Naive thymus-derived CD8-positive, alpha-beta T cell (primary cell): ENCODE measurements around the gene PKD2. TPM values are rescaled to one million over a fixed set of nuclear protein-coding genes. Genes with fewer than 3 reads are reported as not detected.
"Not testable (repeated sequence)": the region's sequence is repeated elsewhere in the genome, so short reads cannot be mapped to it uniquely, and the experiment has no call there.

Experiments
- ATAC-seq, 2 donors: fragments of 150-1000 bp; cut with Tn5 transposase in 1 of 2; sonication (Bioruptor Pico), chemical (Tn5 transposase) in 1 of 2; 1 replicate in 1 of 2; 2 replicates in 1 of 2; pipeline ENCODE4 v1.10.0; 2021; ENCODE audit warnings: mild to moderate bottlenecking in 2 of 2, moderate library complexity in 2 of 2
- POLR2A ChIA-PET: fragments of 350-600 bp; sonication (Branson Sonifier 250); formaldehyde crosslinking; loops from one replicate; lab custom pipeline; 2021; ENCODE audit warnings: antibody characterized with exemption; lab: Charles Lee
- DNase-seq, 10 donors: peaks; one replicate each; pipeline versions ENCODE4 v3.0.0 to v3.0.0-alpha.2; 2020 to 2022
- H3K27ac Mint-ChIP-seq, 10 donors: one replicate each; pipeline ENCODE4 v1.8.0; 2020 to 2022; ENCODE audit warnings: mild to moderate bottlenecking in 10 of 10, mixed read lengths in 10 of 10, moderate library complexity in 4 of 10, inconsistent platforms in 1 of 10
- H3K27me3 Mint-ChIP-seq, 5 donors: one replicate each; pipeline ENCODE4 v1.8.0; 2021 to 2022; ENCODE audit warnings: mixed read lengths in 5 of 5
- H3K36me3 Mint-ChIP-seq, 3 donors: one replicate each; pipeline ENCODE4 v1.8.0; 2020 to 2022; ENCODE audit warnings: mixed read lengths in 3 of 3, mild to moderate bottlenecking in 2 of 3, inconsistent platforms in 1 of 3
- H3K4me1 Mint-ChIP-seq, 4 donors: one replicate each; pipeline ENCODE4 v1.8.0; 2021 to 2022; ENCODE audit warnings: mixed read lengths in 4 of 4
- H3K4me3 Mint-ChIP-seq, 10 donors: one replicate each; pipeline ENCODE4 v1.8.0; 2020 to 2022; ENCODE audit warnings: mild to moderate bottlenecking in 10 of 10, mixed read lengths in 10 of 10, moderate library complexity in 6 of 10, inconsistent platforms in 1 of 10
- H3K9me3 Mint-ChIP-seq, 9 donors: one replicate each; pipeline ENCODE4 v1.8.0; 2020 to 2022; ENCODE audit warnings: mixed read lengths in 9 of 9, mild to moderate bottlenecking in 3 of 9, inconsistent platforms in 1 of 9, moderate library complexity in 1 of 9
- polyA plus RNA-seq, 3 donors: library from polyadenylated mRNA; unstranded; fragments of 300-500 nt; fragmentation: Illumina TruSeq; gene quantifications; one replicate each; pipeline ENCODE4 v1.2.3, GENCODE V29; 2021
- total RNA-seq, 8 experiments: library from RNA in 2 of 8; stranded (reverse) in 2 of 8; gene quantifications; one replicate each; pipeline ENCODE4 v1.2.3 and lab custom pipeline; 2021 to 2026

Gene PKD2
- total and polyA plus RNA-seq, 5 experiments from 2014 or later: 1.4 to 9.6 (median 5.8) TPM

DNA sequence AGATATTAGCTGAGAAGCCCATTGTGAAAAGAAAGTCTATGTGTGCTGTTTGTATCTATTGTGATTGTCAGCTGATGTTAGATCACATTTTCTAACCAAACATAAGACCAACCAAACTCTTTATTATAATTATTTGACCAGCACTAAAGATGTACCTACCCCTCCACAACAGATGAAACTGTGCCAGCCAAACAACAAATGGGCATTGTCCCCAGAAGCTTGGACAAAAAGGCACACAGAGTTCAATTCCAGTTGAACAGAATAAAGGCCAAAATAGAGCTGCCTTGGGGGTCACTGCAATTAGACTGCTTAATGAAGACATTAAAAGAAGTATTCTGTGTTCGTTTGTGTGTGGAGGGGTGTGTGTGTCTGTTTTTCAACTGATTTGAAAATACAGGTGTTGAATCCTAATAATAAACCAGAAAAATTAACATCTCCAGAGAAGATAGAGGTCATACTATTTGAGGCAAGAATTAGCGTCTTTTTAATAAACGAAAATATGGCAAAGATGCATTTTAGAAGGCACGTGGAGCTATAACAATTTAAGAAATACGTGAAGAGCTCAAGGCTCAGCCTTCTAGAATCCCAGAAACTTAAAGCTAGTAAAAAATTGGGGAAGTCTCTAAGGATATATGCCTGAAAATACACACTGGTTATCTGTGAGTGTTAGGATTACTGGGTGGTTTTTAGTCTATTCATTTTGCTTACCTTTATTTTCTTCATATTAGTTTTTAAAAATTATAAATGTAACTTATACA is 29.7 kb upstream of the PKD2 start:
- H3K27ac Mint-ChIP-seq: no peak overlapping the region
- no peak overlapping the region for H3K4me3 Mint-ChIP-seq
- POLR2A ChIA-PET: no interaction called here
- peaks cover 3 to 12% (median 8%) of the 10 kb centered on the region in 4 donors for H3K4me1 Mint-ChIP-seq
- H3K36me3 Mint-ChIP-seq: no peaks in the 10 kb centered on the region
- no peak for ATAC-seq
- no peaks in the 10 kb centered on the region for H3K9me3 Mint-ChIP-seq
- H3K27me3 Mint-ChIP-seq: peaks cover 16 to 42% (median 22%) of the 10 kb centered on the region in 5 donors
- no peak for DNase-seq

DNA sequence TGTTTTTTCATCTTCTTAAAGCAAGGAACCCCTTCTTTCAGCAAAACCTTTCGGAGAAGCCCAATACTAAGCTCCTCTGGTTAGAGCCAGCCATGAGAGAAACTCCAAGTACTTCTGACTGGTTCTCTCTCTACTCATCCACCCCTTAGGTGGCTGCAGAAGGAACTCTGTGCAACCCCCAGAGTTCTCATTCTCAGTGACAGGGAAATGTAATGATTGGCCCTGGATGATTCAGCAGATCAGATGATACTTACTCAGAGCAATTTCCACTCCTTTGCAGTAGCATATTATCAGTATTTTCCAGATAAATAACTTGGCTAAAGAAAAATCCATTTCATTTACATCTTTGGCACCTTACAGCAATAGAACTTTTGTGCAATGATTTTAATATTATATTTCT is 28.8 kb upstream of the PKD2 start:
- Mint-ChIP-seq H3K27me3 (peaks cover 14 to 38% (median 17%) of the 10 kb centered on the region in 5 donors), H3K9me3 (no peaks in the 10 kb centered on the region), H3K4me1 (peaks cover 3 to 9% (median 6%) of the 10 kb centered on the region in 4 donors), H3K27ac (no peak overlapping the region), H3K36me3 (no peaks in the 10 kb centered on the region), H3K4me3 (no peak overlapping the region)
- ATAC-seq: no peak
- POLR2A ChIA-PET: no interaction called here
- DNase-seq: no peak

DNA sequence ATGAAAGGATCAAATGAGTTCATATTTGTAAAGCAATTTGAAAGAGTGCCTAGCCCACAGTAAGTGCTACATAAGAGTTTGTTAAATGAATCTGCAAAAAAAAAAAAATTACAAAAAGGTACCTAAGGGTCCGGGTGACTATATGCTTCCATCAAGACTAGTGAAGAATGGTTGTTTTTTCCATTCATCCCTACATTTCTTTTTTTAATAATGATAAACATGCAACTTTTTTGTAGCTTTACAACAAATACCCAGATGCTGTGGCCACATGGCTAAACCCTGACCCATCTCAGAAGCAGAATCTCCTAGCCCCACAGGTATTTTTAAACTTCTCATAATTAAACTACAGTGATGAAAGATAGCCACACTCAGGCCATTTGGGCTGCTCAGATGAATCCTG is 27.6 kb upstream of the PKD2 start:
- Mint-ChIP-seq H3K4me3 (no peak overlapping the region), H3K4me1 (peaks cover 3 to 9% (median 5%) of the 10 kb centered on the region in 4 donors)

DNA sequence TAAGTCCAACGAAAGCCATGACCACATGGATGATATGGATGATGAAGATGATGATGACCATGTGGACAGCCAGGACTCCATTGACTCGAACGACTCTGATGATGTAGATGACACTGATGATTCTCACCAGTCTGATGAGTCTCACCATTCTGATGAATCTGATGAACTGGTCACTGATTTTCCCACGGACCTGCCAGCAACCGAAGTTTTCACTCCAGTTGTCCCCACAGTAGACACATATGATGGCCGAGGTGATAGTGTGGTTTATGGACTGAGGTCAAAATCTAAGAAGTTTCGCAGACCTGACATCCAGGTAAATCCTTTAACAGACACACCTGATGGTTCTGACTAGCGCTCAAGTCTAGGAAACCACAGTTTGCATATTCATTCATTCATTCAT is 25.9 kb upstream of the PKD2 start:
- no peak for ATAC-seq
- Mint-ChIP-seq H3K27ac (no peak overlapping the region), H3K9me3 (no peaks in the 10 kb centered on the region), H3K4me1 (no peaks in the 10 kb centered on the region), H3K27me3 (peaks cover 10 to 36% (median 17%) of the 10 kb centered on the region in 5 donors), H3K4me3 (no peak overlapping the region), H3K36me3 (no peaks in the 10 kb centered on the region)
- POLR2A ChIA-PET: no interaction called here
- no peak for DNase-seq

More for the DNA sequence above, 27.6 kb upstream of the PKD2 start:
- ATAC-seq: no peak
- Mint-ChIP-seq H3K36me3 (no peaks in the 10 kb centered on the region), H3K27me3 (peaks cover 12 to 36% (median 17%) of the 10 kb centered on the region in 5 donors), H3K9me3 (no peaks in the 10 kb centered on the region), H3K27ac (no peak overlapping the region)
- POLR2A ChIA-PET: no interaction called here
- no peak for DNase-seq

DNA sequence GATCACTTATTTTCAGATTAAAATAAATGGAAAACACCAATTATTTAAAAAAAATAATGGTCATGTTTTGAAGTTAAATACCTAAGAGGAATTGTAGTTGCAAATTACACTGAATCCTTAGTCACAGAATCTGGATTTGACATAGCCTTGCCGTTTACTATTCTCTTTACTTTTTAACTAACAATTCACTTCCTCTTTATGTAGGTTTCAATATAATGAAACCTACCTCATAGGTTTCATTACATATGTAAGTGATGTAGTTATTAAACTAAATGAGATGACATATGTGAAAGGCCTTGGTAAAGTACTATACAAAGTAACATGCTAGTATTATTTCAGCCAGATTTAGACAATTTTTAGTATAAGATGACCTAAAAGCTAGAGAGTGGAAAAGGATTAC is 25.4 kb upstream of the PKD2 start:
- no peaks in the 10 kb centered on the region for H3K4me1 Mint-ChIP-seq
- H3K9me3 Mint-ChIP-seq: no peaks in the 10 kb centered on the region
- POLR2A ChIA-PET: no interaction called here
- peaks cover 7 to 34% (median 17%) of the 10 kb centered on the region in 5 donors for H3K27me3 Mint-ChIP-seq
- H3K36me3 Mint-ChIP-seq: no peaks in the 10 kb centered on the region
- no peak overlapping the region for H3K27ac Mint-ChIP-seq
- ATAC-seq (no peak), DNase-seq (no peak)
- H3K4me3 Mint-ChIP-seq: no peak overlapping the region

DNA sequence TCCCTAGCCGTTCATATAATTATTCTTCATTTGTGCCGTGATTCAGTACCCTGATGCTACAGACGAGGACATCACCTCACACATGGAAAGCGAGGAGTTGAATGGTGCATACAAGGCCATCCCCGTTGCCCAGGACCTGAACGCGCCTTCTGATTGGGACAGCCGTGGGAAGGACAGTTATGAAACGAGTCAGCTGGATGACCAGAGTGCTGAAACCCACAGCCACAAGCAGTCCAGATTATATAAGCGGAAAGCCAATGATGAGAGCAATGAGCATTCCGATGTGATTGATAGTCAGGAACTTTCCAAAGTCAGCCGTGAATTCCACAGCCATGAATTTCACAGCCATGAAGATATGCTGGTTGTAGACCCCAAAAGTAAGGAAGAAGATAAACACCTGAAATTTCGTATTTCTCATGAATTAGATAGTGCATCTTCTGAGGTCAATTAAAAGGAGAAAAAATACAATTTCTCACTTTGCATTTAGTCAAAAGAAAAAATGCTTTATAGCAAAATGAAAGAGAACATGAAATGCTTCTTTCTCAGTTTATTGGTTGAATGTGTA is 24.9 kb upstream of the PKD2 start:
- H3K4me1 Mint-ChIP-seq: no peaks in the 10 kb centered on the region
- H3K9me3 Mint-ChIP-seq: no peaks in the 10 kb centered on the region
- DNase-seq (no peak), ATAC-seq (no peak)
- no peak overlapping the region for H3K27ac Mint-ChIP-seq
- peaks cover 8 to 33% (median 19%) of the 10 kb centered on the region in 5 donors for H3K27me3 Mint-ChIP-seq
- H3K4me3 Mint-ChIP-seq: no peak overlapping the region
- POLR2A ChIA-PET: no interaction called here
- no peaks in the 10 kb centered on the region for H3K36me3 Mint-ChIP-seq

DNA sequence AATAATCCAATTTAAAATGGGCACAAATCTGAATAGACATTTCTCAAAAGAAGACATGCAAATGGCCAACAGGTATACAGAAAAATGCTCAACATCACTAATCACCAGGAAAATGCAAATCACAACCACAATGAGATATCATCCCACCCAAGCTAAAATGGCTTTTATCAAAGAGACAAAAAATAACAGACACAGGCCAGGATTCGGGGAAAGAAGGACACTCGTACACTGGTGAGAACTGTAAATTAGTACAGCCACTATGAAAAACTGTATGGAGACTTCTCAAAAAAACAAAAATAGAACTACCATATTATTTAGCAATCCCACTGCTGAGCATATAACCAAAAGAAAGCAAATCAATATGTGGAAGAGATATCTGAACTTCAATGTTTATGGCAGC is 23.4 kb upstream of the PKD2 start:
- DNase-seq (no peak), ATAC-seq (no peak)
- H3K9me3 Mint-ChIP-seq: no peaks in the 10 kb centered on the region
- POLR2A ChIA-PET: no interaction called here
- H3K27ac Mint-ChIP-seq: no peak overlapping the region
- H3K4me1 Mint-ChIP-seq: no peaks in the 10 kb centered on the region
- H3K4me3 Mint-ChIP-seq: no peak overlapping the region
- H3K27me3 Mint-ChIP-seq: peaks cover 4 to 25% (median 19%) of the 10 kb centered on the region in 5 donors
- no peaks in the 10 kb centered on the region for H3K36me3 Mint-ChIP-seq

DNA sequence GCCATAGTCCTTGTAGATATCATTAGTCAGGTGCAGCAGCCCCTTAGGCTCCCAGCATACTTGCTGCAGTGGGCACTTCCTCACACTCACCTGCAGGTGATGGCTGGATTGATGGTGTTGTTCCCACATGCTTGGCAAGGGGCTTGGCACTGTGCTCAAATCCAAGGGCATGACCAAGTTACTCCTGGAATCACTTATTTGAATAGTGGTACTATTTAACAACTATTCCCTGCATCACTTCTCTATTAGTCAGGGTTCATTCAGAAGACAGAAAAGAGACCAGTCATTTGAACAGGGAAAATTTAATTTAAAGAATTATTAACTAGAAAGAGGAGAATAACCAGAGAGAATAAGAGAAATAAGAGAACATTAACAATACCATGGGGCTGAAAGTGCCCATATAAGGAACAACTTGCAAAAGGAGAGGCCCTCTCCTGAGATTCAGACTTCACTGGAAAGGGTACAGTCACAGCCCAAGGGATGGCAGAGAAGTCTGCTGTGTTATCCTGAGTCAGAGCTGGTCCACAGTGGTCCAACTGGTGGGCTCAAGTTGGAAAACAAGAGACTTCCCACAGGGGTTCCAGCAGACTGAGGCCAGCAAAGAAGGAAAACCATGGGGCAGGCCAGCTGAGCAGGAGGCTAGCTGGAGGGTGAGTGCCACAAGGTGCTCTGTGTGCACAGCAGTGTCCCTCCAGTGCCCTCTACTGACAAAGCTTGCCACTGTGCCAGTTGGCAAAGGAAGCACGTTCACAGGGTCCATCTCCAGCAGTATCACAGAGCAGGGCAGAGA is 22.1 kb upstream of the PKD2 start:
- Mint-ChIP-seq H3K9me3 (no peaks in the 10 kb centered on the region), H3K27ac (peak overlapping the region in 1 of 10 donors; percentile 19), H3K27me3 (peaks cover 4 to 19% (median 16%) of the 10 kb centered on the region in 5 donors), H3K4me1 (no peaks in the 10 kb centered on the region), H3K36me3 (no peaks in the 10 kb centered on the region), H3K4me3 (no peak overlapping the region)
- POLR2A ChIA-PET: no interaction called here
- ATAC-seq: peak; percentile 58 to 61
- peak in 1 of 10 donors; percentile 9 for DNase-seq

DNA sequence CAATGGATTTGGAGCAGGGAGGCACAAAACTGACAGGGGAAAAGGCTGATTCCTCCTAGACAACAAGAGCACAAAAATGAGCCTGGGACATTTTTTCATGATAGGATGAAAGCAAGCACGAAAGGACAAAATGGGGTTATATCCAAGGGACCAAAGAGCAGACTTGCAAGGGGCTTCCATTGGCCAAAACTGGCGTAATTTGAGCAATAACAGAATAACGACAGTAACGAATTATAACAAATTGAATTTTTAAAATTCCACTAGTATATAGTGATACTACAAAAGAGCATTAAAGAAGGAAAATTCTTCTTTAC is 21.6 kb upstream of the PKD2 start:
- POLR2A ChIA-PET: no interaction called here
- Mint-ChIP-seq H3K36me3 (no peaks in the 10 kb centered on the region), H3K27me3 (peaks cover 4 to 19% (median 16%) of the 10 kb centered on the region in 5 donors), H3K27ac (no peak overlapping the region), H3K9me3 (no peaks in the 10 kb centered on the region), H3K4me3 (no peak overlapping the region), H3K4me1 (peaks cover 0 to 1% (median 0%) of the 10 kb centered on the region in 4 donors)
- DNase-seq: no peak
- no peak for ATAC-seq

DNA sequence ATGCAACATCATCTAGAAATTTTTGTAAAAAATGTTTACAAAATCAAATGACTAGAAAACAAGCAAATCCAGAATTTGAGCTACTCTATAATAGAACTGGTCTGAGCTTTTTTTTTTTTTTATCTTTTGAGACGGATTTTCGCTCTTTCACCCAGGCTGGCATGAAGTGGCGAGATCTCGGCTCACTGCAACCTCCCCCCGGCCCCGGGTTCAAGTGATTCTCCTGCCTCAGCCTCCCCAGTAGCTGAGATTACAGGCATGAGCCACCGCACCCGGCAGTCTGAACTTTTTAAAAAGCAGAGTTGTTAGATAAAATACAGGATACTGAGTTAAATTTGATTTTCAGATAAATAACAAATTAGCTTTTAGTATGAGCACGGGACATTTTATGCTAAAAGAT is 20.9 kb upstream of the PKD2 start:
- no peak for DNase-seq
- Mint-ChIP-seq H3K27ac (no peak overlapping the region), H3K4me3 (no peak overlapping the region), H3K36me3 (no peaks in the 10 kb centered on the region), H3K27me3 (peaks cover 4 to 19% (median 15%) of the 10 kb centered on the region in 5 donors), H3K4me1 (peaks cover 0 to 1% (median 0%) of the 10 kb centered on the region in 4 donors), H3K9me3 (no peaks in the 10 kb centered on the region)
- no peak for ATAC-seq
- POLR2A ChIA-PET: no interaction called here

DNA sequence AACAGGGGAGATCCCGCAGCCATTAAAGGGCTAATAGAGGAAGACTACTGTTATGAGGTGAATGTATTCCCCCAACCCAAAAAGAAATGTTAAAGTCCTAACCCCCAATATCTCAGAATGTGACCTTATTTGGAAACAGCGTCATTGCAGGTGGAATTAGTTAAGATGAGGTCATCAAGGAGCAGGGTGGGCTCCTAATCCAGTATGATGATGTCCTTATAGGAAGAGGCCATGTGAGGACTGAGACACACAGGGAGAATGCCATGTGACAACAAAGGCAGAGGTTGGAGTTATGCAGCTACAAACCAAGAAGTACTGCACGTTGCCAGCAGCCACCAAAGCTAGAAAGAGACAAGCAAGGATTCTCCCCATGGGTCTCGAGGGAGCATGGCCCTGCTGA is 17.7 kb upstream of the PKD2 start:
- Mint-ChIP-seq H3K27me3 (peaks cover 3 to 17% (median 6%) of the 10 kb centered on the region in 5 donors), H3K9me3 (no peaks in the 10 kb centered on the region), H3K27ac (no peak overlapping the region), H3K4me1 (peaks cover 1 to 7% (median 2%) of the 10 kb centered on the region in 4 donors), H3K36me3 (no peaks in the 10 kb centered on the region), H3K4me3 (no peak overlapping the region)
- ATAC-seq (no peak), DNase-seq (no peak)
- POLR2A ChIA-PET: no interaction called here

DNA sequence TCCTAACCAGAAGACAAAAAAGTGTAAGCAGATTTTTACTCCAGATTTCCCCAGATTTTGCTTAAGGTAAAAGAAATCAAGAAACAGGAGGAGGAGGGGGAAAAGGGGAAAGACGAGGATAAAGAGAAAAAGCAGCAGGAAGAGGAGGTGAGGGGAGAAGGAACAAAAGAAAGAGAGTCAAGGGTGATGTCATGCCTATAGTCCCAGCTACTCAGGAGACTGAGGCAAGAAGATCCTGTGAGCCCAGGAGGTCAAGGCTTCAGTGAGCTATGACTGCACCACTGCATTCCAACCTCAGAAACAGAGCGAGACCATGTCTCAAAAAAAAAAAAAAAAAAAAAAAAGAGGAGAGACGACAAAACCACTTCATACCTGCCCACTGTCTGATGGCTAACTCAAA is 12.0 kb upstream of the PKD2 start:
- H3K27ac Mint-ChIP-seq: no peak overlapping the region

DNA sequence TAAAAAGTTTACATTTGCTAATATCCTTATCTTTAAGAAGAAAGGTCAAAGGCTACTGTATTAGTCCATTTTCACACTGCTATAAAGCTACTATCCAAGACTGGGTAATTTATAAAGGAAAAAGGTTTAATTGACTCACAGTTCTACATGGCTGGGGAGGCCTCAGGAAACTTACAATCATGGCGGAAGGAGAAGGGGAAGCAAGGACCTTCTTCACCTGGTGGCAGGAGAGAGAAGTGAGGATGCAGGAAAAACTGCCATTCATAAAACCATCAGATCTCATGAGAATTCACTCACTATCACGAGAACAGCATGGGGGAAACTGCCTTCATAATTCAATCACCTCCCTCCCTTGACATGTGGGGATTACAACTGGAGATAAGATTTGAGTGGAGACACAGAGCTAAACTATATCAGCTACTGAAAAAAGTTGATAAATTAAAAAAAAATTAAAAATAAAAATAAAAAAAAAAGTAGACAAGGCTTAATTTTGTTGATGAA is 8.2 kb upstream of the PKD2 start:
- H3K9me3 Mint-ChIP-seq, POLR2A ChIA-PET, H3K27ac Mint-ChIP-seq, ATAC-seq, H3K36me3 Mint-ChIP-seq, H3K4me1 Mint-ChIP-seq, DNase-seq, H3K4me3 Mint-ChIP-seq: not testable (repeated sequence)
- H3K27me3 Mint-ChIP-seq: peaks cover 0 to 11% (median 5%) of the 10 kb centered on the region in 5 donors

More for the DNA sequence above, 12.0 kb upstream of the PKD2 start:
- H3K9me3 Mint-ChIP-seq: no peaks in the 10 kb centered on the region
- ATAC-seq (no peak), DNase-seq (no peak)
- H3K27me3 Mint-ChIP-seq: peaks cover 4 to 11% (median 5%) of the 10 kb centered on the region in 5 donors
- peaks cover 0 to 7% (median 2%) of the 10 kb centered on the region in 4 donors for H3K4me1 Mint-ChIP-seq
- H3K36me3 Mint-ChIP-seq: no peaks in the 10 kb centered on the region
- POLR2A ChIA-PET: no interaction called here
- H3K4me3 Mint-ChIP-seq: no peak overlapping the region
